ENCODE data around the gene PRR14.

Gene PRR14

DNA sequence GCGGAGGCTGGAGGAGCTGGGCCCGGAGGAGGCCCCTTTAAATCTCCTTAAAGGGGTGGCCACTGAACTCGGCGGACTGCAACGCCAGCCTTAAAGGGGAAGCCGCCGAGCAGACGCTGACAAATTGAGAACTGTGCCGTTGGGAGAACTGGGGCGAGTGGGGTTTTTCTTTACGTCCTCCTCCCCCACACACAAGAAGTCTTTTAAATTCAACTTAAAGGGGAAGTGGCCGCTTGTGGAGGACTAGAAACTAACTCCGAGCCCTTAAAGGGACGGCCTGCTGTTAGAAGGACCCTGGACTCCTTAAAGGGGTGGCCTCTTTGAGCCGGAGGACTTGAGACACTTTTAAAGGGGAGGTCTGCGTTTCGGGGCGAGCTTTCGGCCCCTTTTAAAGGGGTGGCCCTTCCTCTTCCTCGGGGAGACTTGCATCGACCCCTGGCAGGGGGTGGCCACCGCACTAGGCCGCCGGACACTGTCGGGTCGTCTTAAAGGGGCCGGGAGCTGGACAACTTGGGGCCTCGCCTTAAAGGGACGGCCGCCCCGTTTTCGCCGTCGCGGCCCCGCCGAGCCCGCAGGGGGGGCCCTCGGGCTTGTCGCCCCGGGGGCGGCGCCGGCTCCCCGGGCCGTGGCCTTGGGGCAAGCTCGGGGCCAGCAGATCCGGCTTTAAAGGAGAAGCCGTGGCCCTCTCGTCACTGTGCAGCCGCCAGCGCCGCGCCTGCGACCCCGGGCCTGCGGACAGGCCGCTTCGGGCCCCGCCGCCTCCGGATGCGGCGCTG, 8.2 kb downstream of the PRR14 start:
- Histone ChIP-seq H3K9me3 (no peaks in the 10 kb centered on the region), H3K36me3 (replicated peaks) (peaks cover 54% of the 10 kb centered on the region), H3K4me1 (peaks cover 13% of the 10 kb centered on the region), H3K4me3 (peak overlapping the region; percentile 95), H3K27me3 (ENCODE audit: low read depth) (no peaks in the 10 kb centered on the region)
- DNase-seq (ENCODE audit: low spot score in 2 of 2) = peak; percentile 58 to 94
- in situ Hi-C loops (cut with MboI; ENCODE audit: low sequenced_read_pairs) = no loop called here

GRCh38 chr16:30659507-30660423, 9.0 kb downstream of the PRR14 start:
- no peaks in the 10 kb centered on the region for H3K9me3 ChIP-seq
- in situ Hi-C loops (cut with MboI; ENCODE audit: low sequenced_read_pairs) = no loop called here
- no peaks in the 10 kb centered on the region for H3K27me3 ChIP-seq (ENCODE audit: low read depth)
- peaks cover 13% of the 10 kb centered on the region for H3K4me1 ChIP-seq
- DNase-seq (ENCODE audit: low spot score in 2 of 2) = no peak
- peak overlapping the region; percentile 95 for H3K4me3 ChIP-seq
- peaks cover 52% of the 10 kb centered on the region for H3K36me3 ChIP-seq (replicated peaks)

- Histone ChIP-seq H3K36me3 (replicated peaks) (peaks cover 53% of the 10 kb centered on the region), H3K27me3 (ENCODE audit: low read depth) (no peaks in the 10 kb centered on the region), H3K4me1 (peaks cover 13% of the 10 kb centered on the region), H3K4me3 (peak overlapping the region; percentile 95), H3K9me3 (no peaks in the 10 kb centered on the region)
- in situ Hi-C loops (cut with MboI; ENCODE audit: low sequenced_read_pairs) = no loop called here
- no peak for DNase-seq (ENCODE audit: low spot score in 2 of 2)
Measured at GRCh38 chr16:30660424-30661261, 9.9 kb downstream of the PRR14 start.

- no peak for DNase-seq (ENCODE audit: low spot score in 2 of 2)
- Histone ChIP-seq H3K4me3 (no peak overlapping the region), H3K4me1 (peaks cover 10% of the 10 kb centered on the region), H3K9me3 (no peaks in the 10 kb centered on the region), H3K27me3 (ENCODE audit: low read depth) (no peaks in the 10 kb centered on the region), H3K36me3 (replicated peaks) (peaks cover 55% of the 10 kb centered on the region)
- in situ Hi-C loops (cut with MboI; ENCODE audit: low sequenced_read_pairs) = no loop called here
Measured at GRCh38 chr16:30662449-30662848, 11.7 kb downstream of the PRR14 start.

GRCh38 chr16:30663038-30663437, 12.3 kb downstream of the PRR14 start:
- in situ Hi-C loops (cut with MboI; ENCODE audit: low sequenced_read_pairs) = no loop called here
- no peaks in the 10 kb centered on the region for H3K9me3 ChIP-seq
- peaks cover 61% of the 10 kb centered on the region for H3K36me3 ChIP-seq (replicated peaks)
- peaks cover 8% of the 10 kb centered on the region for H3K4me1 ChIP-seq
- H3K27me3 ChIP-seq (ENCODE audit: low read depth) = no peaks in the 10 kb centered on the region
- DNase-seq (ENCODE audit: low spot score in 2 of 2) = no peak
- H3K4me3 ChIP-seq = no peak overlapping the region

DNA sequence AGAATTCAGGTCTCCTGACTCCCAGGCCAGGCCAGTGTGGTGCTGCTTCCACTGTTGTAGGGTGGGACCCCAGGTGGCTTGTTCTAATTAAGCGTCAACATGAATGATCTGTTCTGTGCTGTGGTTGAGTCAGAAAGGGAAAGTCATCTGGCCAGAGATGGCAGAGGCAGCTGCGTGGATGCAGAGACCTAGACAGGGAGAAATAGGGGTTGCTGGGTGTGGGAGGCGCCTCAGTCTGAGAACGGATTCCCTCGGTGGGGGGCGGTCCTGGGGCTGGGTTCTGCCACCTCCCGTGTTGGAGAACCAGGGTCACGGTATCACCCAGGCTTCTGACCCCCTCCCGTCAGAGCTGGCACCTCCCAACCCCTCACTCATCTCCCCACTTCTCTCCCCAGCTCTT, 13.1 kb downstream of the PRR14 start:
- H3K36me3 ChIP-seq (replicated peaks) = peaks cover 67% of the 10 kb centered on the region
- H3K4me1 ChIP-seq = peaks cover 8% of the 10 kb centered on the region
- in situ Hi-C loops (cut with MboI; ENCODE audit: low sequenced_read_pairs) = no loop called here

DNA sequence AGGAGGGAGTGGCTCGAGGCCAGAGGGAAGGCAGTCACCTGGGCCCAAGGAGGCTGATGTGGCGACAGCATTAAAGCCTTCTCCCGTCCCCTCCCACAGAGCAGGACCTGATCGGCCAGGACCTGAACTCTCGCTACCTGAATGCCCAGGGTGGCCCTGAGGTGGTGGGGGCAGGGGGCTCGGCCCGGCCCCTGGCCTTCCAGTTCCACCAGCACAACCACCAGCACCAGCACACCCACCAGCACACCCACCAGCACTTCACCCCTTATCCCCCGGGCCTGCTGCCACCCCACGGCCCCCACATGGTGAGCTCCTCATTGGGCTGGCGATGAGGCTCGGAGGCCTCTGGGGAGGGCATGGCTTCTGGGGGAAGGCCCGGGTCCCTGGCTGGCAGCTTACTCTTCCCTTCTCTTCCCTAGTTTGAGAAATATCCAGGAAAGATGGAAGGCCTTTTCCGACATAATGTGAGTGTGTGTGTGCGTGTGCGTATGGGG, 13.9 kb downstream of the PRR14 start:
- H3K36me3 ChIP-seq (replicated peaks) = peaks cover 74% of the 10 kb centered on the region
- in situ Hi-C loops (cut with MboI; ENCODE audit: low sequenced_read_pairs) = no loop called here
- H3K4me1 ChIP-seq = peaks cover 8% of the 10 kb centered on the region
- DNase-seq (ENCODE audit: low spot score in 2 of 2) = no peak
- no peak overlapping the region for H3K4me3 ChIP-seq
- no peaks in the 10 kb centered on the region for H3K9me3 ChIP-seq
- H3K27me3 ChIP-seq (ENCODE audit: low read depth) = no peaks in the 10 kb centered on the region

More for the DNA sequence above, 13.1 kb downstream of the PRR14 start:
- Histone ChIP-seq H3K27me3 (ENCODE audit: low read depth) (no peaks in the 10 kb centered on the region), H3K9me3 (no peaks in the 10 kb centered on the region), H3K4me3 (no peak overlapping the region)
- no peak for DNase-seq (ENCODE audit: low spot score in 2 of 2)

DNA sequence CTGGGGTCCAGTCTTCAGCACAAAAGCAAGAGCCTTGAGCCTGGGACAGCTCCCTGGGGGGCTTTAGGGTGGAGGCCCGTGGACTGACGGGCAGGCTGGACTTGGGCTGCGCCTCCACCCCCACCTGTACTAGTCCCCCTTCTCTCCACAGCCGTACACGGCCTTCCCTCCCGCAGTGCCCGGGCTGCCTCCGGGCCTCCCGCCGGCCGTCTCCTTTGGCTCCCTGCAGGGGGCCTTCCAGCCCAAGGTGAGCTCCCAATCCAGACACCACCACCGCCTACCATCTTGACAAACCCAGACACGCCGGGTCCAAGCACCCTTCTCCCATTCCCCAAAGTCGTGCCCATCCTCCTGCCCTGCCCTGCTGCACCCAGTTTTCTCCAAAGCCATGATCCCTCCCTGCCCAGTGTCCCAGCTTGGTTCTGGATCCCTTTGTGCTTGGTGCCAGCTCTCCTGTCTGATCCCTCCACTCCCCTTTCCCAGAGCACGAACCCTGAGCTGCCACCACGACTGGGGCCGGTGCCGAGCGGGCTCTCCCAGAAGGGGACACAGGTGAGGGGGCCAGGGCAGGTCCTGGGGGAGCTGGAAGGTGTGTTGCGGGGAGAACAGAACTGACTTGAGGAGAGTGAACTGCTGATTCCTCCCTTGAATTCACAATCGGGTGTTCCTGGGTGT, 14.5 kb downstream of the PRR14 start:
- no peaks in the 10 kb centered on the region for H3K9me3 ChIP-seq
- peaks cover 80% of the 10 kb centered on the region for H3K36me3 ChIP-seq (replicated peaks)
- no peaks in the 10 kb centered on the region for H3K27me3 ChIP-seq (ENCODE audit: low read depth)
- in situ Hi-C loops (cut with MboI; ENCODE audit: low sequenced_read_pairs) = no loop called here
- DNase-seq (ENCODE audit: low spot score in 2 of 2) = no peak
- no peak overlapping the region for H3K4me3 ChIP-seq
- peaks cover 7% of the 10 kb centered on the region for H3K4me1 ChIP-seq

DNA sequence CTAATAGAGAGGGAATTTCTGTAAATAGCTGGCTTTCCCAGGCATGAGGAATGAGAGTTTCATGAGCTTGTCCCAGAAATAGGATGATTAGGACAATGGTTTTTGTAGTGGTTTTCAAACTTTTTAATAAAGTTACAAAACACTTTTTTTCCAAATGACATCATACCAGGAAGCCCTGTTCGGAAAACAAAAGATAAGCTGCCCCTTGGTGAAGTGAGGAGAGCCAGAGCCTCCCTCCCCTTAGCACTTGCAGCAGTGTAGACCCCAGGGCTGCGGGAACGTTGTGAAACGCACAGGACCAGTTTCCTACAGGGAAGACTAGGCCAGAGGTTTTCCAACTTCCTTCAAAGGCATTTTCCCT, 15.1 kb downstream of the PRR14 start:
- Histone ChIP-seq H3K27me3 (ENCODE audit: low read depth) (no peaks in the 10 kb centered on the region), H3K36me3 (replicated peaks) (peaks cover 82% of the 10 kb centered on the region), H3K4me1 (peaks cover 2% of the 10 kb centered on the region), H3K9me3 (no peaks in the 10 kb centered on the region), H3K4me3 (no peak overlapping the region)
- in situ Hi-C loops (cut with MboI; ENCODE audit: low sequenced_read_pairs) = no loop called here
- DNase-seq (ENCODE audit: low spot score in 2 of 2) = no peak

DNA sequence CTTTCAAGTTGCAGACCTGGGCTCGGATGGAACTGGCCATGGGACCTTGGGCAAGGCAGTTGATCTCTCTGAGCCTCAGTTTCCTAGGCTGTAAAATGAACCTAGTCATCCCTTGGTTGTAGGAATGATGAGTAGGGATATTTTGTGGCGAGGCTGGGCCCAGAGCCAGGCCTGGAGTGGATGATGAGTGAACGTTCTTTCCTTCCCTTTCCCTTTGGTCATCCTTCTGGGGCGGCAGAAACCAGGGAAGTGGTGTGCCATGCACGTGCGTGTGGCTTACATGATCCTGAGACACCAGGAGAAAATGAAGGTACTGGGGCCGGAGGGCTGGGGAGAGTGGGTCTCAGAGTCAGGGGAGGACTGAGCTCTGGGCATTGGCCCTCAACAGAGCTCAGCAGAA, 15.9 kb downstream of the PRR14 start:
- Histone ChIP-seq H3K4me3 (no peak overlapping the region), H3K4me1 (no peaks in the 10 kb centered on the region), H3K9me3 (no peaks in the 10 kb centered on the region), H3K27me3 (ENCODE audit: low read depth) (no peaks in the 10 kb centered on the region), H3K36me3 (replicated peaks) (peaks cover 80% of the 10 kb centered on the region)
- in situ Hi-C loops (cut with MboI; ENCODE audit: low sequenced_read_pairs) = no loop called here
- no peak for DNase-seq (ENCODE audit: low spot score in 2 of 2)

DNA sequence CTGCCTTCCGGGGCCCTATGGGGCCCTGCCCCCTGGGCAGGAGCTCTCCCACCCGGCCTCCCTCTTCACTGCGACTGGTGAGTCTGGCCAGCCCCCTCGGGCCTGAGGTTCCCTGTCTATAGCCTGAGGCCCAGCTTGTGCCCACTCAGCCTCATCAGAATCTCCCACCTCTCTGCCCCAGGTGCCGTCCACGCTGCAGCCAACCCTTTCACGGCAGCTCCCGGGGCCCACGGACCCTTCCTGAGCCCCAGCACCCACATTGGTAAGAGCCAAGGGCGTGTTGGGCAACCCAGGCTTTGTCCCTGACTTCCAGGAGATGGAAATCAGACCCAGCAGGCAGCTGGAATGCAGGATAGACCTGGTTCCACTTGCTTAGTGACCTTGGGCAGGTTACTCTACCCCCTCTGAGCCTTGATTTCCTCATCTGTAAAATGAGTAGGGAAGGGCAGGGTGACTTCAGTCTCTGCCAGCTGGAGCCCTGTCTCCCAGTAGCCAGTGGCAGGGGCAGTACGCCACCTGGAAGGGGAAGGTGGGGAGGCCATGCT, 16.7 kb downstream of the PRR14 start:
- no peak for DNase-seq (ENCODE audit: low spot score in 2 of 2)
- H3K36me3 ChIP-seq (replicated peaks) = peaks cover 72% of the 10 kb centered on the region
- no peaks in the 10 kb centered on the region for H3K4me1 ChIP-seq
- H3K4me3 ChIP-seq = no peak overlapping the region
- in situ Hi-C loops (cut with MboI; ENCODE audit: low sequenced_read_pairs) = no loop called here
- no peaks in the 10 kb centered on the region for H3K27me3 ChIP-seq (ENCODE audit: low read depth)
- H3K9me3 ChIP-seq = no peaks in the 10 kb centered on the region

DNA sequence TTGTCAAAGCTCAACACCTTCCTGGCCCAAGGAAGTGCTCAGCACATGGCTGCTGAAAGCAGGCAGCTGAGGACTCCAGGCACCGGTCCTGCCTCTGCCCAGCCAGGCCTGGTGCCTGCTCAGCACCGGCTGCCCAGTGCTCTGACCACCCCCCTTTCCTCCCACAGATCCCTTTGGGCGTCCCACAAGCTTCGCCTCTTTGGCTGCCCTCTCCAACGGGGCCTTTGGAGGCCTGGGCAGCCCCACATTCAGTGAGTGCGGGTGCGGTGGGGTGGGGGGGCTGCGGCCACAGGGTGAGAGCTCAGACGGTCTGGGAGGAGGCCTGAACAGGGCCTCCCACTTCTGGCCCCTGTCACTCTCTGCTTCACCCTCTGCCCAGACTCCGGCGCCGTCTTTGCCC, 17.6 kb downstream of the PRR14 start:
- Histone ChIP-seq H3K4me1 (no peaks in the 10 kb centered on the region), H3K9me3 (no peaks in the 10 kb centered on the region), H3K27me3 (ENCODE audit: low read depth) (no peaks in the 10 kb centered on the region), H3K4me3 (no peak overlapping the region), H3K36me3 (replicated peaks) (peaks cover 62% of the 10 kb centered on the region)
- no peak for DNase-seq (ENCODE audit: low spot score in 2 of 2)
- in situ Hi-C loops (cut with MboI; ENCODE audit: low sequenced_read_pairs) = no loop called here
